ENCODE results near the gene IRF2.

GRCh38 chr4:184463158-184463557 is 11.2 kb downstream of the IRF2 start:
- TF ChIP-seq CTCF (conservative IDR thresholded peaks at IDR 0.05) (no peak), ZFX (IDR thresholded peaks at IDR 0.05) (no peak)

All from C4-2B (cell line).